Liver (tissue), 9 donors: ENCODE data around the gene KIF26A. TPM values are rescaled to one million over a fixed set of nuclear protein-coding genes. Genes with fewer than 3 reads are reported as not detected.

Experiments
- DNase-seq: peaks from one replicate; pipeline ENCODE4 v3.0.0-alpha.2; 2017; ENCODE audit warnings: low spot score
- H3K27ac ChIP-seq, 2 donors: one replicate each; pipeline ENCODE4 v1.7.0; 2013; ENCODE audit warnings: inconsistent platforms in 2 of 2, low read length in 2 of 2, control low read depth in 1 of 2, low read depth in 1 of 2, mild to moderate bottlenecking in 1 of 2
- H3K27me3 ChIP-seq, 4 donors: one replicate each; pipeline versions ENCODE4 v1.6.1 to v1.7.0; 2013; ENCODE audit warnings: low read length in 3 of 4, inconsistent platforms in 1 of 4, mild to moderate bottlenecking in 1 of 4, moderate library complexity in 1 of 4; ENCODE audit not compliant: control insufficient read depth in 4 of 4, insufficient read depth in 4 of 4
- H3K36me3 ChIP-seq, 4 donors: one replicate each; pipeline versions ENCODE4 v1.6.1 to v1.7.0; 2013; ENCODE audit warnings: low read length in 3 of 4, mild to moderate bottlenecking in 3 of 4, low read depth in 1 of 4, moderate library complexity in 1 of 4; ENCODE audit not compliant: control insufficient read depth in 4 of 4, insufficient read depth in 3 of 4
- H3K4me1 ChIP-seq, 4 donors: one replicate each; pipeline versions ENCODE4 v1.6.1 to v1.7.0; 2013; ENCODE audit warnings: low read length in 3 of 4, mild to moderate bottlenecking in 3 of 4, moderate library complexity in 1 of 4; ENCODE audit not compliant: control insufficient read depth in 4 of 4, insufficient read depth in 4 of 4
- H3K4me3 ChIP-seq, 3 donors: one replicate each; pipeline versions ENCODE4 v1.6.1 to v1.7.0; 2013; ENCODE audit warnings: low read length in 3 of 3, control low read depth in 1 of 3, low read depth in 1 of 3, mild to moderate bottlenecking in 1 of 3
- H3K9ac ChIP-seq, 2 donors: one replicate each; pipeline ENCODE4 v1.7.0; 2013; ENCODE audit warnings: low read length in 2 of 2, mild to moderate bottlenecking in 2 of 2, moderate library complexity in 2 of 2, control low read depth in 1 of 2, low read depth in 1 of 2
- H3K9me3 ChIP-seq, 4 donors: one replicate each; pipeline versions ENCODE4 v1.6.1 to v1.7.0; 2013; ENCODE audit warnings: low read length in 3 of 4; ENCODE audit not compliant: control insufficient read depth in 4 of 4
- EGR1 ChIP-seq, 2 donors: IDR thresholded peaks; 2 replicates each; pipeline ENCODE4 v1.6.1; 2016 to 2018; ENCODE audit warnings: antibody characterized with exemption in 2 of 2, low read depth in 2 of 2
- FOXA1 ChIP-seq: IDR thresholded peaks from 2 replicates; pipeline ENCODE4 v1.6.1; 2016; ENCODE audit warnings: antibody characterized with exemption
- FOXA2 ChIP-seq: IDR thresholded peaks from 2 replicates; pipeline ENCODE4 v1.6.1; 2016; ENCODE audit warnings: antibody characterized with exemption
- HNF4A ChIP-seq, 2 donors: conservative IDR thresholded peaks; 2 replicates each; pipeline ENCODE4 v1.6.1; 2016; ENCODE audit warnings: antibody characterized with exemption in 2 of 2, mild to moderate bottlenecking in 2 of 2
- HNF4G ChIP-seq: IDR thresholded peaks from 2 replicates; pipeline ENCODE4 v1.6.1; 2016; ENCODE audit warnings: antibody characterized with exemption
- JUND ChIP-seq, 2 donors: IDR thresholded peaks; 2 replicates each; pipeline ENCODE4 v1.6.1; 2016; ENCODE audit warnings: antibody characterized with exemption in 2 of 2
- NR2F2 ChIP-seq: IDR thresholded peaks from 2 replicates; pipeline ENCODE4 v1.6.1; 2016; ENCODE audit warnings: antibody characterized with exemption
- RAD21 ChIP-seq, 2 donors: IDR thresholded peaks; 2 replicates each; pipeline ENCODE4 v1.6.1; 2016; ENCODE audit warnings: antibody characterized with exemption in 2 of 2, mild to moderate bottlenecking in 2 of 2
- RXRA ChIP-seq, 2 donors: IDR thresholded peaks; 2 replicates each; pipeline ENCODE4 v1.6.1; 2017 to 2018; ENCODE audit warnings: antibody characterized with exemption in 2 of 2, mild to moderate bottlenecking in 1 of 2
- TAF1 ChIP-seq: conservative IDR thresholded peaks from 2 replicates; pipeline ENCODE4 v1.6.1; 2016; ENCODE audit warnings: antibody characterized with exemption, mild to moderate bottlenecking
- YY1 ChIP-seq: IDR thresholded peaks from 2 replicates; pipeline ENCODE4 v1.6.1; 2016; ENCODE audit warnings: antibody characterized with exemption, mild to moderate bottlenecking
- WGBS: extraction: QIAGEN DNeasy Blood & Tissue Kit; methylation state at CpG from one replicate; pipeline ENCODE4 v1.1.7; 2013; 5-methylcytosine and 5-hydroxymethylcytosine counted together
- polyA plus RNA-seq, 2 donors: library from polyadenylated mRNA; stranded (reverse) in 1 of 2; unstranded in 1 of 2; fragments of 200-250 nt in 1 of 2; fragments of >200 nt in 1 of 2; fragmentation: Nextera tagmentation in 1 of 2; extraction: Ambion mirVana in 1 of 2; gene quantifications; one replicate each; pipeline versions ENCODE4 v1.2.1 to v1.2.3, GENCODE V29; 2013 to 2015
- total RNA-seq, 2 donors: library from RNA; depleted of rRNA; stranded (reverse); fragments of >200 nt; gene quantifications; one replicate each; pipeline ENCODE4 v1.2.3, GENCODE V29; 2014
- TF ChIP-seq, protein P1 (sequence below): fragments of 150-350 bp; IDR thresholded peaks from 2 replicates; pipeline ENCODE4 v1.5.1; 2017; ENCODE audit warnings: improper control_type of control experiment, low read depth, low read length; ENCODE audit not compliant: missing input control
- TF ChIP-seq, protein P2 (sequence below): IDR thresholded peaks from 2 replicates; pipeline ENCODE4 v1.6.1; 2016; ENCODE audit warnings: antibody characterized with exemption
- TF ChIP-seq, protein P3 (sequence below): IDR thresholded peaks from 2 replicates; pipeline ENCODE4 v1.6.1; 2016; ENCODE audit warnings: antibody characterized with exemption
- TF ChIP-seq, protein P4 (sequence below): IDR thresholded peaks from 2 replicates; pipeline ENCODE4 v1.6.1; 2016; ENCODE audit warnings: antibody characterized with exemption
- donor health status: healthy.
- donor health status: healthy.
- donor health status: healthy.
- donor health status: healthy.
- donor health status: healthy.

Gene KIF26A
- total and polyA plus RNA-seq, 4 donors: 0.07 to 10.2 (median 1.3) TPM

DNA sequence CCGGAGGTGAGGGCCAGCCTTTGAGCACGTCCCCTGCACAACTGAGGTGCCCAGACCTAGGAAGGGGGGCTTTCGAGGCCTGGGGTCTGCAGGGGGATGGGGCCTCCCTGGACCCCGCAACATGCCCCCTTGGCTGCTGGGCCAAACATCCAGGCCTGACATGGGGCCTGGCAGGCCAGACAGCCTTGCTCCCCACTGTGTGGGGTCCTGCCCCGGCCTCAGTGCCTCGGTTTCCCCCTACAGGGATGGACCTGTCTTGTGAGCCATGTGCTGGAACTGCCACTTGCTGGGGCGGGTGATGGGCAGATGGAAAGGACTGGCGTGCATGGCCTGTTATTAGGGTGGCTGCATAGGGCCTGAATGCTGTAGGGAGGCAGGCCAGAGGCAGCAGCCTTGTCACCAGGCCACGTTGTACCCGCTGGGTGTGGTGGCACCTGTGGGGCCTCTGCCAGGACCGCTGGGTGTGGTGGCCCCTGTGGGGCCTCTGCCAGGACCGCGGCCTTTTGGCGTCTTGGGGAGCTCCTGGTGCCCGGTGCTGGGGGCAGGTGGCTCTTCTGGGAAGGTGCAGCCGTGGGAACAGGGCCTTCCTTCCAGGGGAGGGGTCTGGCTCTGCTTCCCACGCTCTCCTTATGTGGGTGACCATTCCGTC is 32.4 kb upstream of the KIF26A start:
- Histone ChIP-seq H3K27ac (no peak overlapping the region), H3K9ac (no peak overlapping the region)

DNA sequence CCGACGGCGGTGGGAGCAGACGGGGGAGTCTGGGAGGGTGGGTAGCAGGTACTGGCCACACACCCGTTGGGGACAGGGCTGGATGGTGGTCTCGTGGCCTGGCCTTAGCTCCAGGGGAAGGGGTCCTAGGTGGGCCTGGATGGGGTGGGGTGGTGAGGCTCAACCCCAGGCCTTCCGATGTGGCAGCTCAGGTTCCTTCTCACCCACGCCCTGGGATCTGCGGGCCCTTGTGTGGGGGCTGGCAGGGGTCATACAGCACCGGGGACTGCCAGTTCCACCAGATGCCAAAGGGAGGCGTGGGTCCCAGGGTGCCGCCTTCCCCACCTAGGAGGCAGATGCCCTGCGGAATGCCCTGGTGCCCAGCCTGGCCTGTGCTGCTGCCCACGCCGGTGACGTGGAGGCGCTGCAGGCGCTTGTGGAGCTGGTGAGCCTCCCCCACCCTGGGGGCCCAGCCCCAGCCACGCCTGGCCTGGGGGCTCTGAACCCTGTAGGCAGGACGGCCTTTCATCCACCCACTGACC is 31.9 kb upstream of the KIF26A start:
- Histone ChIP-seq H3K27ac (no peak overlapping the region), H3K4me1 (peaks cover 0 to 2% (median 0%) of the 10 kb centered on the region in 4 donors), H3K27me3 (no peaks in the 10 kb centered on the region), H3K36me3 (peaks cover 0 to 7% (median 1%) of the 10 kb centered on the region in 4 donors), H3K9me3 (no peaks in the 10 kb centered on the region), H3K9ac (no peak overlapping the region), H3K4me3 (no peak overlapping the region)
- DNase-seq: no peak
- TF ChIP-seq FOXA2: no peak
- TF ChIP-seq EGR1 (IDR thresholded peaks at IDR 0.05; ENCODE audit: low read depth in 2 of 2): no peak
- TF ChIP-seq NR2F2: no peak
- TF ChIP-seq, protein P1, sequence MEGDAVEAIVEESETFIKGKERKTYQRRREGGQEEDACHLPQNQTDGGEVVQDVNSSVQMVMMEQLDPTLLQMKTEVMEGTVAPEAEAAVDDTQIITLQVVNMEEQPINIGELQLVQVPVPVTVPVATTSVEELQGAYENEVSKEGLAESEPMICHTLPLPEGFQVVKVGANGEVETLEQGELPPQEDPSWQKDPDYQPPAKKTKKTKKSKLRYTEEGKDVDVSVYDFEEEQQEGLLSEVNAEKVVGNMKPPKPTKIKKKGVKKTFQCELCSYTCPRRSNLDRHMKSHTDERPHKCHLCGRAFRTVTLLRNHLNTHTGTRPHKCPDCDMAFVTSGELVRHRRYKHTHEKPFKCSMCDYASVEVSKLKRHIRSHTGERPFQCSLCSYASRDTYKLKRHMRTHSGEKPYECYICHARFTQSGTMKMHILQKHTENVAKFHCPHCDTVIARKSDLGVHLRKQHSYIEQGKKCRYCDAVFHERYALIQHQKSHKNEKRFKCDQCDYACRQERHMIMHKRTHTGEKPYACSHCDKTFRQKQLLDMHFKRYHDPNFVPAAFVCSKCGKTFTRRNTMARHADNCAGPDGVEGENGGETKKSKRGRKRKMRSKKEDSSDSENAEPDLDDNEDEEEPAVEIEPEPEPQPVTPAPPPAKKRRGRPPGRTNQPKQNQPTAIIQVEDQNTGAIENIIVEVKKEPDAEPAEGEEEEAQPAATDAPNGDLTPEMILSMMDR: no peak
- no peak for TF ChIP-seq YY1
- no peak for TF ChIP-seq FOXA1
- no peak for TF ChIP-seq TAF1
- TF ChIP-seq HNF4A (conservative IDR thresholded peaks at IDR 0.05): no peak
- no peak for TF ChIP-seq RAD21 (IDR thresholded peaks at IDR 0.05)
- TF ChIP-seq RXRA (IDR thresholded peaks at IDR 0.05): no peak
- no peak for TF ChIP-seq HNF4G
- TF ChIP-seq, protein P2, sequence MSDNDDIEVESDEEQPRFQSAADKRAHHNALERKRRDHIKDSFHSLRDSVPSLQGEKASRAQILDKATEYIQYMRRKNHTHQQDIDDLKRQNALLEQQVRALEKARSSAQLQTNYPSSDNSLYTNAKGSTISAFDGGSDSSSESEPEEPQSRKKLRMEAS: no peak
- no peak for TF ChIP-seq JUND (IDR thresholded peaks at IDR 0.05)
- TF ChIP-seq, protein P3, sequence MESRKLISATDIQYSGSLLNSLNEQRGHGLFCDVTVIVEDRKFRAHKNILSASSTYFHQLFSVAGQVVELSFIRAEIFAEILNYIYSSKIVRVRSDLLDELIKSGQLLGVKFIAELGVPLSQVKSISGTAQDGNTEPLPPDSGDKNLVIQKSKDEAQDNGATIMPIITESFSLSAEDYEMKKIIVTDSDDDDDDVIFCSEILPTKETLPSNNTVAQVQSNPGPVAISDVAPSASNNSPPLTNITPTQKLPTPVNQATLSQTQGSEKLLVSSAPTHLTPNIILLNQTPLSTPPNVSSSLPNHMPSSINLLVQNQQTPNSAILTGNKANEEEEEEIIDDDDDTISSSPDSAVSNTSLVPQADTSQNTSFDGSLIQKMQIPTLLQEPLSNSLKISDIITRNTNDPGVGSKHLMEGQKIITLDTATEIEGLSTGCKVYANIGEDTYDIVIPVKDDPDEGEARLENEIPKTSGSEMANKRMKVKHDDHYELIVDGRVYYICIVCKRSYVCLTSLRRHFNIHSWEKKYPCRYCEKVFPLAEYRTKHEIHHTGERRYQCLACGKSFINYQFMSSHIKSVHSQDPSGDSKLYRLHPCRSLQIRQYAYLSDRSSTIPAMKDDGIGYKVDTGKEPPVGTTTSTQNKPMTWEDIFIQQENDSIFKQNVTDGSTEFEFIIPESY: no peak
- WGBS: 88% methylated on average over 20 of the region's 20 CpGs

More for the DNA sequence above, 32.4 kb upstream of the KIF26A start:
- peaks cover 0 to 7% (median 1%) of the 10 kb centered on the region in 4 donors for H3K36me3 ChIP-seq
- H3K9me3 ChIP-seq: no peaks in the 10 kb centered on the region
- peaks cover 0 to 2% (median 0%) of the 10 kb centered on the region in 4 donors for H3K4me1 ChIP-seq
- whole genome bisulfite sequencing: 78% methylated on average over 18 of the region's 18 CpGs
- H3K4me3 ChIP-seq: no peak overlapping the region
- TF ChIP-seq, protein P4, sequence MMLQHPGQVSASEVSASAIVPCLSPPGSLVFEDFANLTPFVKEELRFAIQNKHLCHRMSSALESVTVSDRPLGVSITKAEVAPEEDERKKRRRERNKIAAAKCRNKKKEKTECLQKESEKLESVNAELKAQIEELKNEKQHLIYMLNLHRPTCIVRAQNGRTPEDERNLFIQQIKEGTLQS: no peak
- no peak for TF ChIP-seq EGR1 (IDR thresholded peaks at IDR 0.05; ENCODE audit: low read depth in 2 of 2)
- DNase-seq: no peak
- H3K27me3 ChIP-seq: no peaks in the 10 kb centered on the region
